Measurements from ENCODE around the gene HOXC11.
A peak's percentile ranks its signal among the peaks of the same experiment; 100 is the strongest.

HOXC11 gene

GRCh38 chr12:53973236-53974042 is 513 bp downstream of the HOXC11 start:
- DNase-seq (ENCODE audit: low spot score), result no peak

DNA sequence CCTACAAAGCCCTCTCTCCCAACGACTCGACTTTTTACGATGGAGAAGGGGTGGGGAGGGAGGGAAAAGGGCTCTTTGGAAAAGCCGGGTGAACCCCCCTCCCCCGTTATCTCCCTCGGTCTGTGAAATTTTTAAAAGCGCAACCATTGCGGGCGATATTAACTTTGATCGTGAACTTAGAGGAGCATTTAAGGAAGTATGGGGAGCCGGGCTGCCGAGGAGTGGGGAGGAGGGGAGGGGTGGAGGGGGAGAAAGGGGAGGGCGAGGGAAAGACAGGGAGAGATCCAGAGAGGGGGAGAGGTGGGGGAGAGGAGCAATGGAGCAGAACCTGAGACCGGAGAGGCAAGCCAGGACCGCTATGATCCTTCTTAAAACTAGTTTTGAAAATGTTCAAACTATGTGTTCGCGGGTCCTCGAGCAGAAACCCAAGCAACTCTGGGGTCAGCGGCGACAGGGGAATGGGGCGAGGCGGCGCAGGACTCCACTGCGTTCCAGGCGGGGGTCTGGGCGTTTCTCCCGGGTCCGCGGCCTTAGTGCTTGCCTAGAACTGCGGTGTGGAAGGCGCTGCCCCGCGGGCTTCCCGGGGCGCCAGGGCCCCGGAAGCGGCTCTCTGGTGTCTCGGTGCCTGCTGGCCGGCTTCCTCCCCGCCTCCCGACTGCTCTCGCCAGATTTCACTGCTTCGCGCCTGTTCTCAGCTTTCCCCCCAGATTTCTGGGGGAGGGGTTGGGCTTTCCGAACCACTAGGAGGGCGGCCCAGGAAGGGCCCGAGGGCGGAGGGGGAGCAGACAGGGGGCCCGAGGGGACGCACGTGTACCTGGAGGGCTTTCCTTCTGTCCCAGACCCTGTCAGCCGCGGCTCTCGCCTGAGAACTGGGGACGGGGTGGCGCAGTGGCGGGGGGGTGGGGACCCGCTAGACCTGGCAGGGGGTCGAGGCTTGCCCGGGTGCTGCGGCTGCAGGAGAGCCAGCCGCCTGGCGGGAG is 1.4 kb downstream of the HOXC11 start, which contains the start of gene HOTAIR:
Gene HOTAIR, minus strand, starts transcription at position 871 of the 980 bp plus-strand sequence.
- DNase-seq (ENCODE audit: low spot score), result no peak

DNA sequence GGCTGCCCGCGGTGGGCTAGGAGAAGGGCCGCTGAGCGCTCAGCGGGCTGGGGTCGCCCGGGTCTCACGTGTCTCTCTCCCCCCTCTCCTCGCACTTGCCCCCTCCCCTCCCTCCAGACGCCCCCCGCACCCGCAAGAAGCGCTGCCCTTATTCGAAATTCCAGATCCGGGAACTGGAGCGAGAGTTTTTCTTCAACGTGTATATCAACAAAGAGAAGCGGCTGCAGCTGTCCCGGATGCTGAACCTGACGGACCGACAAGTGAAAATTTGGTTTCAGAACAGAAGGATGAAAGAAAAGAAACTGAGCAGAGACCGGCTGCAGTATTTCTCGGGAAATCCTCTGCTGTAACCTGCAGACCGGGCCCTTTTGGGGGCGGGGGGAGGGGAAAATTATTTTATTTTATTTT is 2.1 kb downstream of the HOXC11 start:
- DNase-seq (ENCODE audit: low spot score), result no peak

DNA sequence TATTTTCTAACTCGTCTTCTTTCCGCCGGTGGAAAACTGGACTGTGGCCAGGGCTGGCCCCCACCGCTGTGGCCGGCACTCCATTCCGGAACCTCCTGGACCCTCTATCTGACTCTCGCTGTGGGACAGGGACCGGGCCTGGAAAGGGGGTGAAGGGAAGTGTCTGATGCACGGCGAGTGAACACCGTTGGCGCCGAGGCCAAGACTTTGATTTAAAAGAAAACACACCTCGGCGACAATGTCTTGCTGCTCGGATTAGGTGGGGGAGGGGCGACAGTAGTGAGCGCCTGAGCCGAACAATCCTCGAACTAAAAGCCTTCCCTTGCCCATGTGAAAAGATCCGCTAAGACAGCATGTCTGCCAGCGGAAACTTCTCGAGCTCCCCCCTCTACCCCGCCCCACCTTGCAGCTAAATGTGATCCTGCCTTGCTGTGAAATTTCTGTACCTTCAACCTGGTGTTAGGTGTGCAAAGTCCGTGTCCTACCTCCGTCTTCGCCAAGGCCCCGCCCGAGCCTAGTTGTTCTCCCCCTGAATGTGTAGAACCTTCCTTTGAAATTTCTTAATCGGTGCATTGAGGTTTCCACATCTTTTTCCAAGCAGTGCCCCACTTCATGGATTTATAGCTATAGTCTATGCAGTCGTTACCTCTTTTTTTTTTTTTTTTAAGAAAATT is 2.7 kb downstream of the HOXC11 start:
- no peak for DNase-seq (ENCODE audit: low spot score)

DNA sequence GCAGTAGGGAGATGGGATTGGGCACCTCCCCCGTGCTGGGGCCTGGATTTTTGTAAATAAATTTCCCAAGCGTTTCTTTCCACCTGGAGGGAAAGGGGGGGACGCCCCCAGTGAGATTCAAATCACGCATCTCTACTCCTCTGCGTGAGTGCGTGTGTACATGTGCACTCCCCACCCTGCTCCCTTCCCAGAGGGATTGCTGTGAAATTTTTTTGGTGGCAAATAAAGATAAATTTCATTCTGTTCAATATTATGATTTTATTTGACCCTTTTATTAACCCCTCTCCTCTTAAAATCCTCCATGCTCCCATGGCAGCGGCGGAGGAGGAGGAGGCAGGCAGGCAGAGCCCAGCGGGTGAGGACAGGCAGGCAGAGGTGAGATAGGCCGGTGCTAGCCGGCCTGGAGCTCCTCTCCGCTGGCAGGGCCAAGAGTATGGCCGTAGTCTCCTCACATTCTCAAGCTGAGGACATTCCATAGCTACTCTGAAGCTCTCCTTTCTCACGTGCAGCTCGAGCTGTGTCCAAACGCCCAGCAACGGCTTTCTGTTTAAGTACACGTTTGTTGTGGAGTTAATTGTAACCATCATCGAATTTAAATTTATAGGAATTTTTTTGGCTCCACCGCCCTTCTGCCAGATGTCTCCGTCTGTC is 3.4 kb downstream of the HOXC11 start:
- no peak for DNase-seq (ENCODE audit: low spot score)

DNA sequence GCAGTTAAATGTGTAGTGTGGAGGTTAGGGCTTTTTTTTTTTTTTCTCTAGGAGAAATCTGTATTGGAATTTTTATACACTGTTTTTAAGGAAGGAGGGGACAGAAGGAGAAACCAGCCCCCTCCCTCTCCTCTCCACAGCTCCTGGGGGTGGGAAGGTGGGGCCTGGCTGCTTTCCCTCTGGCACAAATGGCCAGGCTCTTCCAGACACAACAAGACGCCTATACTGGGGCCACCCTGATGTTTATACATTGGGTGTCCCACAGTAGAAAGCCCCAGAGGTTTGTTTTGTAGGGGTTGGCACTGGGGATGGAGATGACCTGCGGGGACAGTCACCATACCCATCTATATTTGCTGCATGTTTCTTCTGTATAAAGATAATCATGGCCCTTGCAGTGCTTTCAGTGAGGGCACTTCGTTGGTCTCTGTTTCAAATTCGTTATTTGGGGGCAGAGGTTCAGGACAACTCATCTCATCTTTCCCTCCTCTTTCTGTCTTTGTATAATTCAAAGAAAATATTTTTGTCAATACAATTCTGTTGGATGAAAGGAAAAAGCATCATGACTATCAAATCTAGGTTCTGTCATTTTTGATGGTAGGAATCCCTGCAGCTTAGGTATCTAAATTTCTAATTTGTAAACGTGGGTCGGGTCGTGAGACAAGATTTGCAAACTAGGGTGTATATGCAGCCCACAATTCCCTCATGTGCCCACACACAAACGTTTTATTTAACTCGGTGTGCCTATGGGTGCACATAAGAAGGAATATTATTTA is 4.1 kb downstream of the HOXC11 start:
- no peak for DNase-seq (ENCODE audit: low spot score)

DNA sequence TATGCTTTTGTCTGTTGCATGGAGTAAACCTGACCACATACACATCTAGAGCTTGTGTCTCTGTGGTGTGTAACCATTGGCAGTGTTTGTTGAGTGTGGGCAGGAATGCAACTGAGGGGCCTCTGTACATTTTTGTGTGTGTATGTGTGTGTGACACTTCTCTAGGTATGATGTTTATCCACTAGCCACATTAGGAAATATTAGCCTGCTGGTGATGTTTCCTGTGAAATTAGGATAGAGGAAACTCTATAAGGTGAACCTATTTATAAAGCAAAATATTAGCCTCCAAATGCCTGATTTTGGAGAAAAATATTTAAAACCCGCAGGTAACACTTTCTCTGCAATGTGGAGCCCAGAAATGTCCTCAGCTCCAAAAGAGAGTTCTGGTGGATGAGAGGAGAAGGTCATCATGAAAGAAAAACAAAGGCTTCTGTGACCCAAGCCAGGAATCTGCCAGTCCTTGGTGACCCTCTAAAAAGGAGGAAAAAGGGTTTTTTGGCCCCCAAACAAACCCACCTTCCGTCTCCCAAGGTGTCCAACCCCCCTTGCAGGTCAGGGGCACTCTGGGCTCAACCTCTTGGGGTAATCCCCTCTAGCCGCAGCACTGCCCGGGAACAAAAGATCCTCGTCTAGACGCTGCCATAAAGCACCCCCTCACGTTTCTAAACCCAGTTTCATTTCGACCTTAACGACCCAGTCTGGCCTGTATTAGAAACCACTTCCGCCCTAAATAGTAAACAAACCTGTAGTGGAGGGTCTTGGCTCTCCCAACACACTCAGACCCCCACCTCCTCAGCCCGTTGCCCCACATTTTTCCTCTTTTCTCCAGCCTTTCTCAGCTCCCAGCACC is 4.9 kb downstream of the HOXC11 start:
- DNase-seq (ENCODE audit: low spot score), result no peak

- DNase-seq (ENCODE audit: low spot score), result no peak
These were observed 5.8 kb downstream of the HOXC11 start for GRCh38 chr12:53978477-53979356.

GRCh38 chr12:53980104-53980801 is 7.3 kb downstream of the HOXC11 start:
- DNase-seq (ENCODE audit: low spot score), result peak; percentile 57

DNA sequence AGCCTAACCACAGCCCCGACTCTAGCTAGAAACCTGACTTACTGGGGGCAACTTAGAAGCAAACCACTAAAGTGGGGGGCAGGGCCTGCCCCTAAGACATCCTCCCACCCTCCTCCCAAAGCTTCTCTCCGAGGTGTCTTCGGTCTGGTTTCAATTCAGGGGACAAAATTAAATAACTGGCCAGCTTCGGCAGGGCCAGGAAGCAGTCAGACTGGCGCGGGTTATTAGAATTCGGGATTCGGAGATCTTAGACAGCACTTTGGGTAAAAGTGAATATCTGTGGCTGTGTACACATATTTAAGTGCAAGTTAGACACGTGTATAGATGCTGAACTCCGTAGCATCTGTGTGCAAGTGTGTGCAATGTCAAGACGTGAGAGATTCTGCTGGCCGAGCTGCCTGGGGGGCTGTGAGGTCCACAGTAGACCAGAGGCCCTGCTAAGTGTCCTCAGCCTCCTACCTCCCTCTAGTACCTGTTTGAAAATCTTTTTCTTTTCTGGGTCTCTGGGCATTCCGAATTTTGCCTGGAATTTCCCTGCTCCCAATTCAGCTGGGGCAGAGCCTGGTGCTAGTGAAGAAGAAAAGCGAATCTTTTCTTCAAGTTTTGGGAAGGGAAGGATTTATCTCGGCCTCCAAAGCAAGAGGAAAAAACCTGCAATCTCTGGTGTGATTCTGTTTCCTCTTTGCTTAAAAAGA is 8.0 kb downstream of the HOXC11 start:
- no peak for DNase-seq (ENCODE audit: low spot score)

DNA sequence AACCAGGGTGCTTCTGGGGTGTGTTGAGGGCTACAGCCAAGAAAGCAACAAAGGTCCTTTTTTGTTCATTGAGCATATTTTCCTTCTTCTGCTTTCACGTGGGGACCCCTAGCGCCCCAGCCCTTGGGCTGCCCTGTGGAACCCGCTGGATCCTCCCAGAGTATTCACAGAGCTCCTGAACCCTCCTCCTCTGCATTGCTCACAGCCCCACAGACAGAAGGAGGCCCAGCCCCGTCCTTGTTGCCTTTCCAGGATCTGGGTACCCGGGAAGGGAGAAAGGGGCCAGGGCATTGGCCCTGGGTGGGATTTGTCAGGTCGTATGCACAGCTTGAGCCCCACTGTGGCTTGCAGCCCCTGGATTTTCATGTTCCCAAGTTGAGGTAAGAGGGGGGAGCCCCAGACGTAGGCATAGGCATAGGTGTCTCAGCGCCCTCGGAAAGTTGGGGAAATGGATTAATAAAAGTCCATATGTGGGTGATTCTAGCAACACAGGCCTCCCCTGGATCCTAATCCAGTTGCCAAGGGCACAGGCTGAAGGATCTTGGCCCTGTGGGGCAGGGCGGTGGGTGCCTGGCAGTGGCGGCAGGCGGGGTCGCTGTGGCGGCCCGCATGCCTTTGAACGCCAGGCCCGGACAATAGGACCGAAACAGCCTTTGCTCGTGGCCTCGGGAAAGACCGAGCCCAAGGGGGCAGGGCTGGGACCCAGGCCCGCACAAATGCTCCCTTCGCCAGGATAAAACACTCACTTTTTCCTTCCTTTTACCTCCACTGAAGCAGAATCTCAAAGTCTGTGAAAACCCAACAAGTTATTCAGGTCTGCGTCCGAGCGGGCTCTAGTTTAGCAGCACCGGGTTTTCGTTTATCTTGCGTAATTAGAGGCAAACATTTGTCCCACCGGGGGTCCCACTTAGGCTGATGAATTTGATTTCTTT is 9.0 kb downstream of the HOXC11 start:
- DNase-seq (ENCODE audit: low spot score), result peak; percentile 68

DNA sequence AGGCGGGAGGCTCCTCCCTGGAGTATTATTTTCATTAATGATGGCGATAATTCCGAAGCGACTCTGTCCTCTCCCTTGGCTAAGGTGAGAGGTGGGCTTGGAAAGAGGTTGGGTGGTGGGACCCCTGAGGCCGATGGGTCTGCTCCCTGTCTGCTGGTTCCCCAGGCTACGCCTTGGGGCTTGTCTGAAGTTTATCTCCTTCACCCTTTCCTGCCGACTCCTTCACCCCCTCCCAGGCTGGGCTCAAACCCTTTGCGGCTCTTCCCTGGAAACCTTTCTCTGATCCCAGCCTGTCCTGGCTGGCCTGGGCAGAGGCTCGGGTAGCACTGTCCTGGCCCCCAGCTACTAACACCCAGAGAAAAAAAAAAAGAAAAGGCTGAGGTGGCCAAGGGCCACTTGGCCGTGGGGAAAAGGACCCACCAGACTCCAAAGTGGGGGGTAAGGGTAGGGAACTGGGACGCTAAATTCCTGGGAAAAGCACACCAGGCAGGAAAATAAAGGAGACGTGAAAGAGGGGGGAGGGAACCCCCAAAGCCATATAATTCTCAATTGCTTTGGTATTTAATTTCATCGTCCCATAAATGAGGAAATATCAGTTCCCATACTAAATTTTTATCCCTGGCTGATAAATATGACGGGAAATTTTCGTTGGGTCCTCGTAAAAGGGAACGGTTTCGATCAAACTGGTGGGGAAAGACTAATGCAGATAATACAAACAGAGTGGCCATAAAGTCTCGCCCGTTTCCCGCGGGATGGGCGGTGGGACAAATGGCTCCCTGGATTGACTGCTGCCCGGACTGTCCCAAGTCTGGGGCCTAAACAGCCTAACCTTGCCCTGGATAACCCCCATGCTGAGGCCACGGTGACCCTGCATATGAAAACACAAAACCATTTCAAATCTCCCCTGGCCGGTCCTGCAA is 10.0 kb downstream of the HOXC11 start:
- DNase-seq (ENCODE audit: low spot score), result no peak

DNA sequence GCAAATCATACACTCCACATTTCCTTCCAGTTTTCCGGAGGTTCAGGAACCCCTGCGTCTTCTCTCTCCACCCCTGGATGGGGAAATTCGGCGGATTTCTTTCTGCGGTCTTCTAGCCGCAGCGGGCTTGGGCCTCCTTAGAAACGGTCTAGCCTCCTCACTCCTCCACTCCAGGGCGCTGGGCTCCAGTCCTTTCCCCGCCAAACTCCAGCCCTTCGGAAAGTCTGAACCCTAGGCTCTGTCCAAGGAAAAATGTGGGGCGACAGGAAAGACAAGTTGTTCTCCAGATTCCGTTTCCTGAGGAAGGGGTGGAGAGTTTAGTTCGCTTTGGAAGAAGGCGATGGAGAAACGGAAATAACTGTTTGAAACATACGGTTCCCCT is 10.6 kb downstream of the HOXC11 start:
- DNase-seq (ENCODE audit: low spot score), result peak; percentile 50

- no peak for DNase-seq (ENCODE audit: low spot score)
These were observed 11.1 kb downstream of the HOXC11 start for GRCh38 chr12:53983950-53984572.
